IMR-90 (cell line): ENCODE data around the gene NPSR1. TPM values are rescaled to one million over a fixed set of nuclear protein-coding genes. Genes with fewer than 3 reads are reported as not detected.

Experiments
- ATAC-seq: fragments of 200-7000 bp; cut with Tn5 transposase; 2 replicates; pipeline ENCODE4 v1.9.1; 2020; ENCODE audit warnings: low read depth, mild to moderate bottlenecking, moderate library complexity
- BruUV-seq: library from RNA; stranded (reverse); fragments of 400-500 nt; replicated peaks from 2 replicates; lab custom pipeline; 2021; lab: Mats Ljungman, UMichigan
- CTCF ChIA-PET: fragments of 300-600 bp; formaldehyde crosslinking; extraction: SDS; loops from one replicate; lab custom pipeline; 2021; ENCODE audit warnings: antibody characterized with exemption; lab: Yijun Ruan, JAX
- POLR2A ChIA-PET: fragments of 300-600 bp; sonication (Branson Sonifier 250); formaldehyde crosslinking; loops from one replicate; lab custom pipeline; 2022; ENCODE audit warnings: antibody characterized with exemption; ENCODE audit not compliant: unreplicated experiment; lab: Charles Lee
- DNase-seq: peaks from one replicate; pipeline ENCODE4 v3.0.0; 2013
- H2AFZ ChIP-seq: replicated peaks from 2 replicates; pipeline ENCODE3; 2013; ENCODE audit warnings: low read length, mild to moderate bottlenecking; ENCODE audit not compliant: poor library complexity
- H2AK5ac ChIP-seq: 2 replicates; pipeline ENCODE4 v1.6.1; 2013; ENCODE audit warnings: low read depth, low read length, inconsistent platforms
- H2AK9ac ChIP-seq: replicated peaks from 2 replicates; pipeline ENCODE3; 2013; ENCODE audit warnings: mild to moderate bottlenecking, low read depth, low read length, moderate library complexity; ENCODE audit not compliant: poor library complexity
- H2BK120ac ChIP-seq: 2 replicates; pipeline ENCODE4 v1.6.1; 2013; ENCODE audit warnings: low read depth, low read length, inconsistent platforms
- H2BK15ac ChIP-seq: 3 replicates; pipeline ENCODE4 v1.6.1; 2013; ENCODE audit warnings: low read depth, low read length, inconsistent platforms
- H2BK20ac ChIP-seq: 2 replicates; pipeline ENCODE4 v1.6.1; 2013; ENCODE audit warnings: low read depth, mild to moderate bottlenecking, inconsistent platforms, low read length, moderate library complexity
- H2BK5ac ChIP-seq: 2 replicates; pipeline ENCODE4 v1.6.1; 2013; ENCODE audit warnings: mild to moderate bottlenecking, low read depth, low read length, inconsistent platforms; ENCODE audit not compliant: poor library complexity, severe bottlenecking
- H3K14ac ChIP-seq: replicated peaks from 2 replicates; pipeline ENCODE4 v1.6.1; 2013; ENCODE audit warnings: low read depth, low read length, inconsistent platforms
- H3K18ac ChIP-seq: 2 replicates; pipeline ENCODE4 v1.6.1; 2013; ENCODE audit warnings: low read depth, low read length, control low read depth
- H3K23ac ChIP-seq: 2 replicates; pipeline ENCODE4 v1.6.1; 2013; ENCODE audit warnings: low read depth, low read length, inconsistent platforms
- H3K27ac ChIP-seq: 2 replicates; pipeline ENCODE4 v1.5.1; 2013; ENCODE audit warnings: mild to moderate bottlenecking, control low read depth, low read length; ENCODE audit not compliant: insufficient read depth
- H3K27me3 ChIP-seq: 2 replicates; pipeline ENCODE4 v1.6.1; 2013; ENCODE audit warnings: low read length; ENCODE audit not compliant: control insufficient read depth, insufficient read depth
- H3K36me3 ChIP-seq: 2 replicates; pipeline ENCODE4 v1.6.1; 2013; ENCODE audit warnings: low read length, mixed read lengths; ENCODE audit not compliant: control insufficient read depth, insufficient read depth
- H3K4ac ChIP-seq: 2 replicates; pipeline ENCODE4 v1.6.1; 2013; ENCODE audit warnings: low read depth, low read length, inconsistent platforms
- H3K4me1 ChIP-seq: 2 replicates; pipeline ENCODE4 v1.6.1; 2013; ENCODE audit warnings: low read length, mixed read lengths; ENCODE audit not compliant: control insufficient read depth, insufficient read depth
- H3K4me2 ChIP-seq: 2 replicates; pipeline ENCODE4 v1.6.1; 2013; ENCODE audit warnings: low read depth, mild to moderate bottlenecking, control low read depth, low read length, moderate library complexity
- H3K4me3 ChIP-seq: 2 replicates; pipeline ENCODE4 v1.5.1; 2013; ENCODE audit warnings: low read depth, mild to moderate bottlenecking, control low read depth, low read length, moderate library complexity; ENCODE audit not compliant: insufficient read depth
- H3K56ac ChIP-seq: 2 replicates; pipeline ENCODE4 v1.6.1; 2013; ENCODE audit warnings: low read length, inconsistent platforms; ENCODE audit not compliant: insufficient read depth; ENCODE audit errors: extremely low read depth
- H3K79me1 ChIP-seq, 2 experiments: 2 replicates each; pipeline ENCODE4 v1.6.1; 2013; ENCODE audit warnings: low read length in 2 of 2, inconsistent platforms in 1 of 2, low read depth in 1 of 2
- H3K9ac ChIP-seq: 2 replicates; pipeline ENCODE4 v1.6.1; 2013; ENCODE audit warnings: low read depth, low read length, control low read depth
- H3K9me1 ChIP-seq: 2 replicates; pipeline ENCODE4 v1.6.1; 2013; ENCODE audit warnings: low read length, inconsistent platforms; ENCODE audit not compliant: insufficient read depth
- H3K9me3 ChIP-seq: 2 replicates; pipeline ENCODE4 v1.6.1; 2013; ENCODE audit warnings: low read length; ENCODE audit not compliant: control insufficient read depth, insufficient read depth
- H4K20me1 ChIP-seq: 2 replicates; pipeline ENCODE4 v1.6.1; 2013; ENCODE audit warnings: low read length, inconsistent platforms; ENCODE audit not compliant: insufficient read depth
- H4K5ac ChIP-seq: 2 replicates; pipeline ENCODE4 v1.6.1; 2013; ENCODE audit warnings: mild to moderate bottlenecking, low read depth, low read length, control low read depth
- H4K8ac ChIP-seq, 2 experiments: 2 replicates each; pipeline ENCODE4 v1.6.1; 2013; ENCODE audit warnings: low read depth in 2 of 2, low read length in 2 of 2, control low read depth in 1 of 2, inconsistent platforms in 1 of 2
- H4K91ac ChIP-seq: 2 replicates; pipeline ENCODE4 v1.6.1; 2013; ENCODE audit warnings: low read depth, low read length, inconsistent platforms; ENCODE audit not compliant: insufficient read depth
- CHD1 ChIP-seq: IDR thresholded peaks from 2 replicates; pipeline ENCODE4 v1.6.1; 2012; ENCODE audit warnings: low read depth, low read length, improper control_type of control experiment
- CTCF ChIP-seq: conservative IDR thresholded peaks from 2 replicates; pipeline ENCODE4 v1.5.1; 2012; ENCODE audit warnings: mild to moderate bottlenecking, low read depth, low read length, improper control_type of control experiment
- MXI1 ChIP-seq: IDR thresholded peaks from 2 replicates; pipeline ENCODE4 v1.6.1; 2012; ENCODE audit warnings: low read depth, mild to moderate bottlenecking, low read length, moderate library complexity, borderline replicate concordance
- POLR2A ChIP-seq: IDR thresholded peaks from 2 replicates; pipeline ENCODE4 v1.6.1; 2012; ENCODE audit warnings: mild to moderate bottlenecking, low read depth, low read length
- WGBS, 2 experiments: methylation state at CpG; one replicate each; pipeline versions ENCODE4 v1.1.5 to v1.1.7; 2013; ENCODE audit warnings: missing lambda C conversion rate in 2 of 2; ENCODE audit not compliant: insufficient read length in 1 of 2; ENCODE audit errors: extremely low coverage in 2 of 2; 5-methylcytosine and 5-hydroxymethylcytosine counted together
- dilution Hi-C: fragments of 300-500 bp; cut with HindIII; formaldehyde crosslinking; loops from one replicate; pipeline ENCODE4 v1.14.3; 2018; ENCODE audit warnings: low sequenced_read_pairs; ENCODE audit not compliant: unreplicated experiment
- in situ Hi-C: fragments of 300-500 bp; cut with MboI; formaldehyde crosslinking; loops from 3 replicates; pipeline ENCODE4 v1.14.3; 2019; ENCODE audit warnings: low sequenced_read_pairs, inconsistent platforms, mixed read lengths
- intact Hi-C: fragments of 100-400 bp; cut with micrococcal nuclease; formaldehyde crosslinking; loops from 2 replicates; pipeline ENCODE4 v1.10.0; 2022
- polyA plus RNA-seq, 3 experiments: library from polyadenylated mRNA; depleted of rRNA; stranded (reverse); fragments of >200 nt; gene quantifications; 2 replicates each; pipeline ENCODE4 v1.2.3, GENCODE V29; 2012; ENCODE audit warnings: low replicate concordance in 1 of 3
- total RNA-seq: library from RNA; depleted of rRNA; stranded (reverse); fragments of >200 nt; gene quantifications from 2 replicates; pipeline ENCODE4 v1.2.3, GENCODE V29; 2012

The NPSR1 gene
- total and polyA plus RNA-seq, 2 of the 4 experiments (the other 2 are of a cell fraction) = not detected

DNA sequence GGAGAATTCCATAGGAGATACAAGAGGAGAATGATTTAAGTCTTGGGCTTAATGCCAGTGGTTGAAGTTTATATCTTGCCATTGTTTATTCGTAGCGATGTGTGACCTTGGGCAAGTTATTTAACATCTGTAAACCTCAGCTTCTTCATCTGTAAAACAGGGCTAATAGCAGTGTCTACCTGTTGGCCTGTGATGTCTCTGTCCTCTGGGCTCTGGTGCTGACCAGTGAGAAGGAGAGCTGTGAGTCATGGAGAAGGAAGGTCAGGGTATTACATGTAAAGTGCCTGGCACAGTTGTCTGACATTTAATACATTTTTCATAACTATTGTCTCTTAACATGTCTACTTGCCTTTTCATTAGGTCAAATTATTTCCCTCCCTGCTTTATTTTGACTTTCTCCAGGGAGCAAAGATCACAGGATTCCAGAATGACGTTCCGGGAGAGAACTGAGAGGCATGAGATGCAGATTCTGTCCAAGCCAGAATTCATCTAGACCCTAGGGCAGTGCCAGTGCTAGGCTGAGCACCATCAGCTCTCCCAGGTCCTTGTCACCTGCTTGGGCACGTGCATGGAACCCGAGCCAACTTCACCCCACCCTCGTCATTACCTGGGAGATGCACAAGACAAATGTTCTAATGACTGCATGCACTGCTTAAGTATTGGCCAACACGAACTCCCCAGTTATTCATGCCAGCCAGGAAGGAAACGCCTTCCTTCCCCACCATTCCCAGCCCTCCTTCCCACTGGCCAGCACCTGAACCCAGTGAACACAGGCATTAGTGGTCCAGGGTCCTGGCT, 191.3 kb downstream of the NPSR1 start:
- no peak overlapping the region for H2BK120ac ChIP-seq
- H3K4me1 ChIP-seq = 0 out of 2 replicates have a peak, but pooled peaks cover 1% of the 10 kb centered on the region
- no peak overlapping the region for H4K91ac ChIP-seq
- ATAC-seq (no peak), DNase-seq (no peak)
- intact Hi-C loops (no loop called here), dilution Hi-C loops (no loop called here), in situ Hi-C loops (no loop called here)
- H3K9me1 ChIP-seq = no peaks in the 10 kb centered on the region
- no TSS peak for BruUV-seq
- H3K79me1 ChIP-seq = no peaks in the 10 kb centered on the region
- H2AK5ac ChIP-seq = no peak overlapping the region
- no peak overlapping the region for H3K27ac ChIP-seq
- H3K36me3 ChIP-seq = no peaks in the 10 kb centered on the region
- no peak overlapping the region for H3K23ac ChIP-seq
- no peak overlapping the region for H2AFZ ChIP-seq
- no peak overlapping the region for H2BK20ac ChIP-seq
- H3K27me3 ChIP-seq = no peaks in the 10 kb centered on the region
- H2BK5ac ChIP-seq = no peak overlapping the region
- H3K14ac ChIP-seq = no peak overlapping the region
- no peak overlapping the region for H3K4ac ChIP-seq
- no peak overlapping the region for H3K9ac ChIP-seq
- H3K4me2 ChIP-seq = no peak overlapping the region
- no peak overlapping the region for H4K5ac ChIP-seq
- no peak overlapping the region for H2BK15ac ChIP-seq
- no peak overlapping the region for H3K56ac ChIP-seq
- no peak overlapping the region for H2AK9ac ChIP-seq
- POLR2A ChIA-PET = no interaction called here
- H4K8ac ChIP-seq = no peak overlapping the region
- 78% methylated on average over 3 of the region's 9 CpGs; no CpG with 5 or more reads in 1 of the 2 experiments for WGBS, 2 experiments
- no peak for TF ChIP-seq CTCF
- no peak for TF ChIP-seq CHD1
- TF ChIP-seq POLR2A = no peak
- no peak for TF ChIP-seq MXI1
- H4K20me1 ChIP-seq = no peaks in the 10 kb centered on the region
- CTCF ChIA-PET = no interaction called here
- no peak overlapping the region for H3K18ac ChIP-seq
- H3K4me3 ChIP-seq = no peak overlapping the region
- H3K9me3 ChIP-seq = no peaks in the 10 kb centered on the region
